HepG2 (cell line): ENCODE data around the gene UQCR11. TPM values are rescaled to one million over a fixed set of nuclear protein-coding genes. Genes with fewer than 3 reads are reported as not detected.
A peak's percentile ranks its signal among the peaks of the same experiment; 100 is the strongest.

Experiments used
- AKNA ChIP-seq: sonication (generic); formaldehyde crosslinking; IDR thresholded peaks from 2 replicates; pipeline ENCODE4 v1.4.0; 2020; ENCODE audit warnings: missing genetic modification reagents, borderline replicate concordance
- ARNTL ChIP-seq: sonication (generic); formaldehyde crosslinking; IDR thresholded peaks from 2 replicates; pipeline ENCODE4 v1.4.0; 2020; ENCODE audit warnings: mild to moderate bottlenecking, missing genetic modification reagents
- CCDC6 ChIP-seq: sonication (generic); formaldehyde crosslinking; IDR thresholded peaks from 2 replicates; pipeline ENCODE4 v1.8.1; 2022; ENCODE audit warnings: mild to moderate bottlenecking, missing genetic modification reagents, moderate library complexity
- KLF12 ChIP-seq: sonication (generic); formaldehyde crosslinking; IDR thresholded peaks from 2 replicates; pipeline ENCODE4 v1.4.0; 2020; ENCODE audit warnings: missing genetic modification reagents, borderline replicate concordance
- KLF16 ChIP-seq, 2 experiments: sonication (generic) in 1 of 2; formaldehyde crosslinking in 1 of 2; IDR thresholded peaks; 2 replicates each; pipeline versions ENCODE4 v1.6.1 to v1.8.0; 2016 to 2023; ENCODE audit warnings: missing genetic modification reagents in 2 of 2, missing compliant biosample characterization in 1 of 2
- MTERF4 ChIP-seq: sonication (generic); formaldehyde crosslinking; IDR thresholded peaks from 2 replicates; pipeline ENCODE4 v1.8.0; 2023; ENCODE audit warnings: mild to moderate bottlenecking, missing genetic modification reagents
- MTF2 ChIP-seq: sonication (generic); formaldehyde crosslinking; IDR thresholded peaks from 2 replicates; pipeline ENCODE4 v1.5.0; 2020; ENCODE audit warnings: missing genetic modification reagents, borderline replicate concordance
- PBX3 ChIP-seq: sonication (generic); formaldehyde crosslinking; IDR thresholded peaks from 2 replicates; pipeline ENCODE4 v1.8.1; 2023; ENCODE audit warnings: missing genetic modification reagents, inconsistent platforms, borderline replicate concordance
- RAD21 ChIP-seq: fragments of 450-650 bp; formaldehyde crosslinking; IDR thresholded peaks from 2 replicates; pipeline ENCODE4 v1.5.0; 2020; ENCODE audit warnings: mild to moderate bottlenecking
- RBM22 ChIP-seq: fragments of 200-400 bp; formaldehyde crosslinking; optimal IDR thresholded peaks from 2 replicates; pipeline ENCODE3; 2017; ENCODE audit warnings: mild to moderate bottlenecking, low read length, moderate library complexity
- SAFB2 ChIP-seq: sonication (generic); formaldehyde crosslinking; IDR thresholded peaks from 2 replicates; pipeline ENCODE4 v1.5.1; 2020; ENCODE audit warnings: missing genetic modification reagents, low read depth, mild to moderate bottlenecking, borderline replicate concordance
- SP2 ChIP-seq: sonication (generic); formaldehyde crosslinking; IDR thresholded peaks from 2 replicates; pipeline ENCODE4 v1.5.1; 2020; ENCODE audit warnings: mild to moderate bottlenecking, missing genetic modification reagents
- ZBTB33 ChIP-seq: sonication (generic); formaldehyde crosslinking; IDR thresholded peaks from 2 replicates; pipeline ENCODE4 v1.4.0; 2020; ENCODE audit warnings: missing genetic modification reagents
- ZNF143 ChIP-seq: sonication (generic); formaldehyde crosslinking; IDR thresholded peaks from 2 replicates; pipeline ENCODE4 v1.4.0; 2020; ENCODE audit warnings: missing genetic modification reagents
- ZNF30 ChIP-seq: sonication (generic); formaldehyde crosslinking; IDR thresholded peaks from 2 replicates; pipeline ENCODE4 v1.5.0; 2020; ENCODE audit warnings: mild to moderate bottlenecking, missing genetic modification reagents
- ZNF343 ChIP-seq: sonication (generic); formaldehyde crosslinking; IDR thresholded peaks from 2 replicates; pipeline ENCODE4 v1.4.0; 2020; ENCODE audit warnings: mild to moderate bottlenecking, missing genetic modification reagents
- ZNF703 ChIP-seq: sonication (generic); formaldehyde crosslinking; IDR thresholded peaks from 2 replicates; pipeline ENCODE4 v1.5.1; 2020; ENCODE audit warnings: missing genetic modification reagents, mild to moderate bottlenecking, moderate library complexity, borderline replicate concordance
- ZNF776 ChIP-seq: sonication (generic); formaldehyde crosslinking; IDR thresholded peaks from 2 replicates; pipeline ENCODE4 v1.4.0; 2020; ENCODE audit warnings: mild to moderate bottlenecking, missing genetic modification reagents
- ZNF891 ChIP-seq: sonication (generic); formaldehyde crosslinking; IDR thresholded peaks from 2 replicates; pipeline ENCODE4 v1.5.0; 2020; ENCODE audit warnings: mild to moderate bottlenecking, missing genetic modification reagents
- polyA plus RNA-seq, 8 experiments: library from polyadenylated mRNA; depleted of rRNA in 3 of 8; stranded (reverse) in 7 of 8; unstranded in 1 of 8; fragments of >200 nt; fragmentation: Illumina TruSeq in 4 of 8; extraction: Trizol in 4 of 8; gene quantifications; 2 replicates each; pipeline versions ENCODE4 v1.2.1 to v1.2.3, GENCODE V29; 2011 to 2016; ENCODE audit warnings: low read depth in 4 of 8, missing spikeins in 1 of 8, mixed read lengths in 1 of 8; ENCODE audit not compliant: insufficient read depth in 1 of 8
- total RNA-seq, 5 experiments: library from RNA; depleted of rRNA; stranded (reverse); fragments of >200 nt; fragmentation: Illumina TruSeq; extraction: Trizol; gene quantifications; 2 replicates each; pipeline ENCODE4 v1.2.3, GENCODE V29; 2016; ENCODE audit warnings: low read depth in 1 of 5

Gene UQCR11
- total and polyA plus RNA-seq, 2 of the 13 experiments (the other 11 are each of a cell fraction or from before 2014, with no cell fraction given), result 125 to 214 TPM

- no peak for TF ChIP-seq AKNA (CRISPR knock-in tag)
- TF ChIP-seq MTF2 (CRISPR knock-in tag), result no peak
- TF ChIP-seq ZNF30, result no peak
- peak; percentile 93; the same call in 1 of the 2 replicates for TF ChIP-seq MTERF4 (CRISPR knock-in tag)
- no peak for TF ChIP-seq PBX3 (CRISPR knock-in tag)
- TF ChIP-seq ARNTL, result no peak
- TF ChIP-seq CCDC6 (CRISPR knock-in tag), result 0 out of 2 replicates have a peak, but pooled peaks have one; percentile 34
- TF ChIP-seq KLF12 (CRISPR knock-in tag), result no peak
- TF ChIP-seq RAD21 (CRISPR knock-in tag), result peak; percentile 88
- peak; percentile 47; the same call in 1 of the 2 replicates for TF ChIP-seq ZNF891 (CRISPR knock-in tag)
- TF ChIP-seq ZBTB33 (CRISPR knock-in tag), result no peak; the same call in 1 of the 2 replicates
- peak; percentile 28; the same call in 1 of the 2 replicates for TF ChIP-seq SAFB2 (CRISPR knock-in tag)
- TF ChIP-seq KLF16 (CRISPR knock-in tag; IDR thresholded peaks at IDR 0.05), result peak in 1 of 2 experiments; percentile 53; a peak in 2 of 4 replicates
- TF ChIP-seq ZNF776, result 0 out of 2 replicates have a peak, but pooled peaks have one; percentile 44
- TF ChIP-seq SP2 (CRISPR knock-in tag), result peak; percentile 56
- TF ChIP-seq ZNF143 (CRISPR knock-in tag), result 0 out of 2 replicates have a peak, but pooled peaks have one; percentile 44
- no peak for TF ChIP-seq RBM22
- TF ChIP-seq ZNF703 (CRISPR knock-in tag), result no peak; the same call in 1 of the 2 replicates
- TF ChIP-seq ZNF343 (CRISPR knock-in tag), result peak; percentile 76
Observed at GRCh38 chr19:1605236-1606137, at the start of gene UQCR11 (continued).
